Upper lobe of left lung (tissue), 4 donors: ENCODE measurements around the gene MUS81.

Source experiments
- EP300 ChIP-seq, 4 donors: sonication (generic); formaldehyde crosslinking; IDR thresholded peaks; one replicate each; pipeline ENCODE4 v1.5.1; 2017; ENCODE audit warnings: antibody characterized with exemption in 4 of 4, control low read depth in 2 of 4
- POLR2AphosphoS5 ChIP-seq, 2 donors: sonication (generic); formaldehyde crosslinking; IDR thresholded peaks; one replicate each; pipeline ENCODE4 v1.5.1; 2017; ENCODE audit warnings: antibody characterized with exemption in 2 of 2
- TF ChIP-seq, protein P1 (sequence below), 6 experiments: fragments of 450-650 bp in 4 of 6; fragments of 200-600 bp in 2 of 6; sonication (generic) in 2 of 6; IDR thresholded peaks; one replicate each; pipeline ENCODE4 v1.5.1; 2016 to 2019; ENCODE audit warnings: antibody characterized with exemption in 6 of 6

GRCh38 chr11:65888163-65888814 lies 28.1 kb downstream of the MUS81 start, which contains the start of gene FIBP:
- TF ChIP-seq EP300 (IDR thresholded peaks at IDR 0.05) (peak in 1 of 4 donors; percentile 19), POLR2AphosphoS5 (IDR thresholded peaks at IDR 0.05) (peak; percentile 88 to 93)
- TF ChIP-seq, protein P1, sequence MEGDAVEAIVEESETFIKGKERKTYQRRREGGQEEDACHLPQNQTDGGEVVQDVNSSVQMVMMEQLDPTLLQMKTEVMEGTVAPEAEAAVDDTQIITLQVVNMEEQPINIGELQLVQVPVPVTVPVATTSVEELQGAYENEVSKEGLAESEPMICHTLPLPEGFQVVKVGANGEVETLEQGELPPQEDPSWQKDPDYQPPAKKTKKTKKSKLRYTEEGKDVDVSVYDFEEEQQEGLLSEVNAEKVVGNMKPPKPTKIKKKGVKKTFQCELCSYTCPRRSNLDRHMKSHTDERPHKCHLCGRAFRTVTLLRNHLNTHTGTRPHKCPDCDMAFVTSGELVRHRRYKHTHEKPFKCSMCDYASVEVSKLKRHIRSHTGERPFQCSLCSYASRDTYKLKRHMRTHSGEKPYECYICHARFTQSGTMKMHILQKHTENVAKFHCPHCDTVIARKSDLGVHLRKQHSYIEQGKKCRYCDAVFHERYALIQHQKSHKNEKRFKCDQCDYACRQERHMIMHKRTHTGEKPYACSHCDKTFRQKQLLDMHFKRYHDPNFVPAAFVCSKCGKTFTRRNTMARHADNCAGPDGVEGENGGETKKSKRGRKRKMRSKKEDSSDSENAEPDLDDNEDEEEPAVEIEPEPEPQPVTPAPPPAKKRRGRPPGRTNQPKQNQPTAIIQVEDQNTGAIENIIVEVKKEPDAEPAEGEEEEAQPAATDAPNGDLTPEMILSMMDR (IDR thresholded peaks at IDR 0.05): peak; percentile 91 to 99 (median 98)
